ENCODE results near the gene NGEF.

NGEF gene

GRCh38 chr2:232941400-232941799 is 71.7 kb downstream of the NGEF start:
- no peak for TF ChIP-seq CTCF (IDR thresholded peaks at IDR 0.05)
- DNase-seq (ENCODE audit: low spot score): no peak
- Histone ChIP-seq H3K27ac (no peak overlapping the region), H3K4me3 (no peak overlapping the region)

- H3K27ac ChIP-seq: no peak overlapping the region
- no peak for TF ChIP-seq CTCF (IDR thresholded peaks at IDR 0.05)
- no peak overlapping the region for H3K4me3 ChIP-seq
- no peak for DNase-seq (ENCODE audit: low spot score)
Measured at GRCh38 chr2:232940724-232941123, 72.3 kb downstream of the NGEF start.

GRCh38 chr2:232937278-232937906 is 75.7 kb downstream of the NGEF start:
- no peak for DNase-seq (ENCODE audit: low spot score)
- TF ChIP-seq CTCF (IDR thresholded peaks at IDR 0.05): no peak
- Histone ChIP-seq H3K4me3 (no peak overlapping the region), H3K27ac (no peak overlapping the region)

- no peak overlapping the region for H3K4me3 ChIP-seq
- no peak for DNase-seq (ENCODE audit: low spot score)
- H3K27ac ChIP-seq: no peak overlapping the region
- TF ChIP-seq CTCF (IDR thresholded peaks at IDR 0.05): no peak
Measured at GRCh38 chr2:232931636-232932035, 81.4 kb downstream of the NGEF start.

GRCh38 chr2:232930059-232930400 is 83.0 kb downstream of the NGEF start:
- H3K4me3 ChIP-seq: no peak overlapping the region
- H3K27ac ChIP-seq: no peak overlapping the region
- no peak for DNase-seq (ENCODE audit: low spot score)
- no peak for TF ChIP-seq CTCF (IDR thresholded peaks at IDR 0.05)

GRCh38 chr2:232929303-232930058 is 83.6 kb downstream of the NGEF start:
- no peak for DNase-seq (ENCODE audit: low spot score)
- Histone ChIP-seq H3K4me3 (no peak overlapping the region), H3K27ac (no peak overlapping the region)
- no peak for TF ChIP-seq CTCF (IDR thresholded peaks at IDR 0.05)

Data from coronary artery (tissue), 2 donors.